ENCODE results near the gene GLS2. TPM values are rescaled to one million over a fixed set of nuclear protein-coding genes. Genes with fewer than 3 reads are reported as not detected.

GLS2 gene
- total and polyA plus RNA-seq, 4 donors, result 28.0 to 53.8 (median 47.9) TPM

- TF ChIP-seq RXRA (IDR thresholded peaks at IDR 0.05) (peak; percentile 33 to 56), REST (IDR thresholded peaks at IDR 0.05) (no peak), HNF4A (conservative IDR thresholded peaks at IDR 0.05) (peak; percentile 77 to 83), HNF4G (IDR thresholded peaks at IDR 0.05) (peak; percentile 18), SP1 (IDR thresholded peaks at IDR 0.05) (peak; percentile 50)
- DNase-seq (ENCODE audit: low spot score), result no peak
These were observed 8.3 kb downstream of the GLS2 start for GRCh38 chr12:56479625-56480024.

GRCh38 chr12:56477521-56478225, 10.3 kb downstream of the GLS2 start:
- 74% methylated on average over 6 of the region's 6 CpGs for WGBS
- H3K27me3 ChIP-seq (ENCODE audit: control insufficient read depth in 4 of 4, insufficient read depth in 4 of 4, low read length in 3 of 4), result no peaks in the 10 kb centered on the region
- peaks cover 0 to 10% (median 7%) of the 10 kb centered on the region in 4 donors for H3K36me3 ChIP-seq (ENCODE audit: control insufficient read depth in 4 of 4, insufficient read depth in 3 of 4, low read depth in 1 of 4, low read length in 3 of 4)
- TF ChIP-seq MAX (IDR thresholded peaks at IDR 0.05), result no peak
- TF ChIP-seq SP1 (IDR thresholded peaks at IDR 0.05), result no peak
- TF ChIP-seq HNF4G (IDR thresholded peaks at IDR 0.05), result no peak
- TF ChIP-seq ATF3 (IDR thresholded peaks at IDR 0.05), result no peak
- no peak for TF ChIP-seq EGR1 (IDR thresholded peaks at IDR 0.05; ENCODE audit: low read depth in 2 of 2)
- no peak for TF ChIP-seq YY1 (IDR thresholded peaks at IDR 0.05)
- TF ChIP-seq GABPA (IDR thresholded peaks at IDR 0.05 in 1 of 2, conservative IDR thresholded peaks at IDR 0.05 in 1 of 2), result no peak
- H3K9me3 ChIP-seq (ENCODE audit: control insufficient read depth in 4 of 4, low read length in 3 of 4), result no peaks in the 10 kb centered on the region
- H3K27ac ChIP-seq (ENCODE audit: low read depth in 1 of 2, low read length in 2 of 2), result peak overlapping the region; percentile 83 to 84
- DNase-seq (ENCODE audit: low spot score), result no peak
- no peak overlapping the region for H3K9ac ChIP-seq (ENCODE audit: low read depth in 1 of 2, low read length in 2 of 2)
- peaks cover 3 to 49% (median 36%) of the 10 kb centered on the region in 4 donors for H3K4me1 ChIP-seq (ENCODE audit: control insufficient read depth in 4 of 4, insufficient read depth in 4 of 4, low read length in 3 of 4)
- H3K4me3 ChIP-seq (ENCODE audit: low read depth in 1 of 3, low read length in 3 of 3), result no peak overlapping the region

More at GRCh38 chr12:56479625-56480024, 8.3 kb downstream of the GLS2 start:
- peaks cover 0 to 3% (median under 1%) of the 10 kb centered on the region in 4 donors for H3K36me3 ChIP-seq (ENCODE audit: control insufficient read depth in 4 of 4, insufficient read depth in 3 of 4, low read depth in 1 of 4, low read length in 3 of 4)
- no peaks in the 10 kb centered on the region for H3K9me3 ChIP-seq (ENCODE audit: control insufficient read depth in 4 of 4, low read length in 3 of 4)
- no peaks in the 10 kb centered on the region for H3K27me3 ChIP-seq (ENCODE audit: control insufficient read depth in 4 of 4, insufficient read depth in 4 of 4, low read length in 3 of 4)
- no peak overlapping the region for H3K9ac ChIP-seq (ENCODE audit: low read depth in 1 of 2, low read length in 2 of 2)
- peak overlapping the region in 1 of 2 donors; percentile 33 for H3K27ac ChIP-seq (ENCODE audit: low read depth in 1 of 2, low read length in 2 of 2)
- no peak overlapping the region for H3K4me3 ChIP-seq (ENCODE audit: low read depth in 1 of 3, low read length in 3 of 3)
- WGBS, result 50% methylated on average over 7 of the region's 7 CpGs
- H3K4me1 ChIP-seq (ENCODE audit: control insufficient read depth in 4 of 4, insufficient read depth in 4 of 4, low read length in 3 of 4), result peaks cover 3 to 49% (median 37%) of the 10 kb centered on the region in 4 donors

- Histone ChIP-seq H3K4me1 (ENCODE audit: control insufficient read depth in 4 of 4, insufficient read depth in 4 of 4, low read length in 3 of 4) (peaks cover 3 to 49% (median 36%) of the 10 kb centered on the region in 4 donors), H3K4me3 (ENCODE audit: low read depth in 1 of 3, low read length in 3 of 3) (no peak overlapping the region), H3K36me3 (ENCODE audit: control insufficient read depth in 4 of 4, insufficient read depth in 3 of 4, low read depth in 1 of 4, low read length in 3 of 4) (peaks cover 0 to 13% (median 9%) of the 10 kb centered on the region in 4 donors), H3K9ac (ENCODE audit: low read depth in 1 of 2, low read length in 2 of 2) (no peak overlapping the region), H3K27me3 (ENCODE audit: control insufficient read depth in 4 of 4, insufficient read depth in 4 of 4, low read length in 3 of 4) (no peaks in the 10 kb centered on the region), H3K9me3 (ENCODE audit: control insufficient read depth in 4 of 4, low read length in 3 of 4) (no peaks in the 10 kb centered on the region), H3K27ac (ENCODE audit: low read depth in 1 of 2, low read length in 2 of 2) (peak overlapping the region; percentile 83 to 84)
- WGBS, result 42% methylated on average over 1 of the region's 1 CpG
- peak; percentile 69 for DNase-seq (ENCODE audit: low spot score)
- peak; percentile 95 for TF ChIP-seq ZBTB33 (IDR thresholded peaks at IDR 0.05)
- TF ChIP-seq REST (IDR thresholded peaks at IDR 0.05), result peak; percentile 75
- peak; percentile 84 for TF ChIP-seq YY1 (IDR thresholded peaks at IDR 0.05)
- peak; percentile 98 for TF ChIP-seq HNF4A (conservative IDR thresholded peaks at IDR 0.05)
- peak; percentile 86 to 95 for TF ChIP-seq JUND (IDR thresholded peaks at IDR 0.05)
- peak; percentile 85 for TF ChIP-seq ATF3 (IDR thresholded peaks at IDR 0.05)
- TF ChIP-seq RXRA (IDR thresholded peaks at IDR 0.05), result peak; percentile 99 to 100
- TF ChIP-seq NR2F2 (IDR thresholded peaks at IDR 0.05), result peak; percentile 95
- peak; percentile 92 for TF ChIP-seq MAX (IDR thresholded peaks at IDR 0.05)
- peak; percentile 40 to 75 for TF ChIP-seq EGR1 (IDR thresholded peaks at IDR 0.05; ENCODE audit: low read depth in 2 of 2)
- TF ChIP-seq RAD21 (IDR thresholded peaks at IDR 0.05), result peak in 1 of 2 donors; percentile 16
- TF ChIP-seq GABPA (IDR thresholded peaks at IDR 0.05 in 1 of 2, conservative IDR thresholded peaks at IDR 0.05 in 1 of 2), result peak in 1 of 2 donors; percentile 36
These were observed 11.0 kb downstream of the GLS2 start for GRCh38 chr12:56476972-56477432.

All from liver (tissue), 9 donors.